Measurements from ENCODE around the gene STAG2. TPM values are rescaled to one million over a fixed set of nuclear protein-coding genes. Genes with fewer than 3 reads are reported as not detected.

STAG2 gene
- total and polyA plus RNA-seq, 2 donors (not counting 3 experiments of a cell fraction or from before 2014, with no cell fraction given): 12.7 to 55.9 TPM

GRCh38 chrX:124117325-124117724 is 155.8 kb downstream of the STAG2 start:
- no TSS peak for BruUV-seq (replicated peaks)
- TF ChIP-seq EZH2 (IDR thresholded peaks at IDR 0.05; ENCODE audit: borderline replicate concordance, low read depth, low read length, severe bottlenecking): no peak
- no peak for TF ChIP-seq JUN (IDR thresholded peaks at IDR 0.05; ENCODE audit: borderline replicate concordance, insufficient read depth, insufficient read length, low read depth)
- no peak for TF ChIP-seq MYC (IDR thresholded peaks at IDR 0.05; ENCODE audit: low read depth, low read length)
- no peak for TF ChIP-seq FOS (IDR thresholded peaks at IDR 0.05; ENCODE audit: borderline replicate concordance, insufficient read depth, low read length)
- no peak for TF ChIP-seq POLR2A (IDR thresholded peaks at IDR 0.05; ENCODE audit: low read depth, low read length)
- no peak for TF ChIP-seq GATA2 (IDR thresholded peaks at IDR 0.05; ENCODE audit: insufficient read depth, insufficient read length, low read depth, low read length)
- TF ChIP-seq CTCF (IDR thresholded peaks at IDR 0.05; ENCODE audit: extremely low read depth in 1 of 2, insufficient read depth in 1 of 2, low read depth in 1 of 2, low read length in 2 of 2): no peak
- no peak for TF ChIP-seq POLR2AphosphoS5 (IDR thresholded peaks at IDR 0.05; ENCODE audit: insufficient read depth, low read depth, low read length)
- no peak for TF ChIP-seq MAX (IDR thresholded peaks at IDR 0.05; ENCODE audit: insufficient read depth, insufficient read length)
- H3K9me1 ChIP-seq (replicated peaks; ENCODE audit: control insufficient read depth, extremely low read depth, insufficient read depth, low read length): no peaks in the 10 kb centered on the region
- H3K4me1 ChIP-seq (ENCODE audit: control insufficient read depth, extremely low read depth, insufficient read depth, low read length): no peaks in the 10 kb centered on the region
- dilution Hi-C loops (cut with MboI; ENCODE audit: extremely low pct_ligation_motif_present, low sequenced_read_pairs) (no loop called here), intact Hi-C loops (cut with micrococcal nuclease) (no loop called here)
- H3K9me3 ChIP-seq (replicated peaks; ENCODE audit: control insufficient read depth, insufficient read depth, low read length): no peaks in the 10 kb centered on the region
- no peak overlapping the region for H3K4me2 ChIP-seq (ENCODE audit: insufficient read depth, low read length)
- H3K79me2 ChIP-seq (ENCODE audit: control insufficient read depth, insufficient read depth, low read length): no peaks in the 10 kb centered on the region
- no peak overlapping the region for H3K27ac ChIP-seq (ENCODE audit: insufficient read depth, low read depth, low read length)
- no peaks in the 10 kb centered on the region for H3K36me3 ChIP-seq (ENCODE audit: control insufficient read depth in 2 of 2, extremely low read depth in 1 of 2, insufficient read depth in 2 of 2, low read length in 2 of 2)
- H3K9ac ChIP-seq (replicated peaks; ENCODE audit: extremely low read depth, insufficient read depth, low read length): no peak overlapping the region
- no peak overlapping the region for H3K4me3 ChIP-seq (replicated peaks in 1 of 3; ENCODE audit: insufficient read depth in 1 of 3, low read depth in 1 of 3, low read length in 3 of 3)
- H4K20me1 ChIP-seq (replicated peaks; ENCODE audit: control insufficient read depth, extremely low read depth, insufficient read depth, low read length): no peaks in the 10 kb centered on the region
- no peak overlapping the region for H2AFZ ChIP-seq (ENCODE audit: low read depth, low read length)
- DNase-seq (ENCODE audit: low read depth, low spot score) (no peak), FAIRE-seq (no peak)
- ChIA-PET CTCF (interaction anchor here (1.0 kb wide), 1 partner anchor 141 kb away, joined by 3 read pairs; no protein-coding TSS in a partner anchor), POLR2A (no interaction called here)
- no peaks in the 10 kb centered on the region for H3K27me3 ChIP-seq (ENCODE audit: control insufficient read depth in 2 of 2, insufficient read depth in 2 of 2, low read length in 2 of 2)

Measured in endothelial cell of umbilical vein (primary cell).